AG04449 (cell line): ENCODE data around the gene TTC33.

ENCODE experiments used
- CTCF ChIA-PET: fragments of 350-600 bp; formaldehyde crosslinking; extraction: SDS; loops from one replicate; lab custom pipeline; 2021; ENCODE audit warnings: antibody characterized with exemption; lab: Yijun Ruan, JAX
- POLR2A ChIA-PET: fragments of 400-600, 350-600 bp; formaldehyde crosslinking; extraction: SDS; loops from one replicate; lab custom pipeline; 2020; ENCODE audit warnings: antibody characterized with exemption, inconsistent platforms; lab: Yijun Ruan, JAX
- DNase-seq: peaks from one replicate; pipeline ENCODE4 v3.0.0-alpha.2; 2010; ENCODE audit warnings: low read depth, low spot score
- H3K4me3 ChIP-seq: 2 replicates; pipeline ENCODE4 v1.5.1; 2011; ENCODE audit warnings: low read depth, mild to moderate bottlenecking, control low read depth, low read length
- CTCF ChIP-seq: IDR thresholded peaks from one replicate; pipeline ENCODE4 v1.5.1; 2011; ENCODE audit warnings: mild to moderate bottlenecking, moderate library complexity, low read length, control low read depth, inconsistent platforms; ENCODE audit not compliant: insufficient read depth; ENCODE audit errors: missing control alignments

The TTC33 gene

DNA sequence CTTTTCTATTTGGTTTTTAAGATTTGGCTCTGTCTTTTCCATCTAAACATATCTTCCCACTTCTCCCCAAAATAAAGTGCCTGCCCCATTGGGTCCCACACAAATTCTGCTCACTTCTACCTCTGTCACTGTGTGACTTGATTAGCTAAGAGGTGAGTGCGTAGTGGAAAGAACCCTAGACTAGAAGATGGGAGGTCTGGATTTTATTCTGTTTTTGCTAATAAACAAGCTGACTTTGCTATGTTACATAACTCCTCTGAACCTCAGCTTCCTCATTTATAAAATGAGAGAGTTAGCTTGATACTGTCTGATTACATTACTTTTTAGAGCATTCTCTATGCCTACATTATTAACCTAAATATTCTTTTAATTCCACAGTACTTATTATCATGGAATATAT is 127.4 kb downstream of the TTC33 start:
- POLR2A ChIA-PET, result interaction anchor here (0.7 kb wide), 1 partner anchor 52 kb away, joined by 3 read pairs; no protein-coding TSS in a partner anchor
- DNase-seq, result no peak
- CTCF ChIA-PET, result no interaction called here

DNA sequence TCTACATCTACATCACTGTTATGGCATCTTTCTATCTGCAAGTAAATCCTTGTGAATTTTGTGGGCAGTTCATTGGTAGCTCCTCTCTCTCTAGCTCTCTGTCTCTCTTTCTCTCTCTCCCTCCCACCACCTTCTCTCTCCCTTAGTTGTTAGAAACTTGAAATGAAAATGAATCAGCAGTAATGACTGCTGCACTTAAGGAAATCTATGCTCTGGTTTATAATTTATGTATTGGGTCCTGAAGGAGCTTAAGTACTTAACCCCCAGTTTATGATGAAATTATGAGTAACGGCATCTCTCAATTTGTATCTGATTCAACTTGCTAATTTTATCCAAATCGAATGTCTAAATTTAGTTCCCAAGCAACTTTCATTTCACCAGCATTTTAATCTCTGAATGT is 128.1 kb downstream of the TTC33 start:
- DNase-seq, result peak; percentile 21
- TF ChIP-seq CTCF, result no peak
- CTCF ChIA-PET, result no interaction called here
- no peak overlapping the region for H3K4me3 ChIP-seq
- POLR2A ChIA-PET, result interaction anchor here (0.6 to 0.7 kb wide), 2 partner anchors 48 to 53 kb away, joined by 3 read pairs; no protein-coding TSS in a partner anchor

More for the DNA sequence above, 127.4 kb downstream of the TTC33 start:
- no peak for TF ChIP-seq CTCF
- no peak overlapping the region for H3K4me3 ChIP-seq

DNA sequence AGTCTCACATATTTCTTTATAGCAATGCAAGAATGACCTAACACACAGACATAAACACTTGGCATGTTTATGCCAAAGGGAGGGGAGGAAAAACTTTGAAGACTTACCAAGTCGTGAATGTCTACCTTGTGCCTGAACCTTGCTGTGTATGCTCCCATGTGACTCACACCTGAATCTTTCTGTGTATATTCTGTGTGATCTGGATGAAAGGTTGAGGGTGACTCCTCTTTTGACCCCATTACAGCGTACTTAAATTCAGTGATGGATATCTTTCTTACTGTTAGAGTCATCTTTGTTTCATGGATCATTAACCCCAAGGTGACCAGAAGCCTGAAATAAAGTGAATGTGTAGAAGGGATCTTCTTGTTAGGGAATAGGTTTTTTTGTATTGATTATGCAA is 129.0 kb downstream of the TTC33 start:
- no peak overlapping the region for H3K4me3 ChIP-seq
- ChIA-PET CTCF (no interaction called here), POLR2A (no interaction called here)
- TF ChIP-seq CTCF, result no peak
- no peak for DNase-seq

- CTCF ChIA-PET, result no interaction called here
Measured at GRCh38 chr5:40623480-40624420, 132.0 kb downstream of the TTC33 start.

GRCh38 chr5:40622463-40623252 is 133.1 kb downstream of the TTC33 start:
- TF ChIP-seq CTCF, result no peak
- CTCF ChIA-PET, result interaction anchor here (0.6 kb wide), 1 partner anchor 848 kb away, joined by 3 read pairs; no protein-coding TSS in a partner anchor
- no peak overlapping the region for H3K4me3 ChIP-seq
- POLR2A ChIA-PET, result no interaction called here
- DNase-seq, result no peak

More at GRCh38 chr5:40623480-40624420, 132.0 kb downstream of the TTC33 start:
- POLR2A ChIA-PET, result no interaction called here
- no peak for DNase-seq
- H3K4me3 ChIP-seq, result no peak overlapping the region
- no peak for TF ChIP-seq CTCF

DNA sequence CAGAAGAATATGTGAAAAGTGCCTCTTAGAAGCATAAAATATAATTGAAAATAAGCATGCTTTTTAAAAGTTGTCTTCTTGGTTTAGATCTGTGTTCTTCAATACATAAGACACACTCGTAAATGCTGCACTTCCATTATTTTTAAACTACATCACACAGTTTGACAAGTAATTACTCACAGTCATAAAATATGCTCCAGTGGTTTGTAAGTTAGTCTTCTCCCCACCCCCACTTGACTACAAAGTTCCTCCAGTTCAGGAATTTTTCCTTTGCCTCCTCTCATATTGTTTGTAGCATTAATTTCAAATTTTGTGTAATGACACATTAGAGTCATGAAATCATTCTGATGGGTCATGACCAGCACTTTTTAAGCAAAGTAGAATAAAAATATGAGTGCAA is 136.3 kb downstream of the TTC33 start:
- no peak for TF ChIP-seq CTCF
- ChIA-PET POLR2A (no interaction called here), CTCF (no interaction called here)
- H3K4me3 ChIP-seq, result no peak overlapping the region
- no peak for DNase-seq
